Motor neuron (in vitro differentiated cells): ENCODE results near the gene CLDN6. TPM values are rescaled to one million over a fixed set of nuclear protein-coding genes. Genes with fewer than 3 reads are reported as not detected.

Experiments used
- ATAC-seq, 8 experiments: fragments of 200-7000 bp; cut with Tn5 transposase; replicated peaks in 6 of 8; 2 replicates each; pipeline ENCODE4 v1.8.0; 2021; ENCODE audit warnings: mild to moderate bottlenecking in 8 of 8, moderate library complexity in 8 of 8
- H3K27ac ChIP-seq, 2 donors: fragments of 250-450 bp; sonication (Bioruptor Pico); 2 replicates each; pipeline ENCODE4 v1.9.0; 2021; ENCODE audit warnings: antibody characterized with exemption in 2 of 2, mild to moderate bottlenecking in 2 of 2, moderate library complexity in 1 of 2
- H3K4me1 ChIP-seq, 2 donors: fragments of 250-450 bp; sonication (Bioruptor Pico); replicated peaks in 1 of 2; 2 replicates each; pipeline ENCODE4 v1.6.1; 2021; ENCODE audit warnings: antibody characterized with exemption in 2 of 2, mild to moderate bottlenecking in 2 of 2, moderate library complexity in 1 of 2
- H3K4me3 ChIP-seq, 5 donors: fragments of 250-450 bp; sonication (Bioruptor Pico); 2 replicates each; pipeline ENCODE4 v1.9.0; 2021; ENCODE audit warnings: antibody characterized with exemption in 5 of 5, mild to moderate bottlenecking in 5 of 5, moderate library complexity in 4 of 5
- WGBS, 10 experiments: fragments of 450-650 bp; shearing (Covaris generic); methylation state at CpG; one replicate each; pipeline ENCODE4 v1.0.0; 2022; 5-methylcytosine and 5-hydroxymethylcytosine counted together
- in situ Hi-C, 9 experiments: fragments of 400-800 bp; cut with MboI; loops; one replicate each; pipeline ENCODE4 v1.15.0; 2021; ENCODE audit warnings: low sequenced_read_pairs in 9 of 9, low pct_unique_long_range_greater_than_20kb in 2 of 9; ENCODE audit not compliant: unreplicated experiment in 9 of 9
- total RNA-seq, 8 experiments: library from RNA; unstranded; fragments of 300-600 nt; gene quantifications; 2 replicates each; pipeline versions ENCODE4 v1.2.3 to v1.2.4, GENCODE V29; 2022

CLDN6 gene
- total RNA-seq, 8 experiments from 2014 or later: 0.27 to 6.0 (median 1.3) TPM

GRCh38 chr16:3046641-3047386, 28.8 kb upstream of the CLDN6 start:
- Histone ChIP-seq H3K4me1 (peaks cover 8 to 9% of the 10 kb centered on the region in 2 donors), H3K4me3 (peak overlapping the region in 1 of 5 donors; percentile 36), H3K27ac (no peak overlapping the region)
- WGBS, 10 experiments: 4% methylated on average over 5 of the region's 54 CpGs; no CpG with 5 or more reads in 9 of the 10 experiments
- peak in 6 of 8 experiments; percentile 5 to 15 (median 12) for ATAC-seq
- in situ Hi-C loops: loop anchor here in 1 of 9 experiments (25.0 kb wide), 1 partner anchor 90 kb away; the partner anchor contains the start of gene ZNF213

GRCh38 chr16:3045758-3046640, 28.0 kb upstream of the CLDN6 start, which contains the start of gene MMP25:
Gene MMP25, plus strand, starts transcription at chr16:3046561. Its CDS starts 357 bp downstream, at chr16:3046918.
- Histone ChIP-seq H3K27ac (no peak within 1 kb of the TSS), H3K4me1 (peaks cover 8 to 9% of the 10 kb centered on the region in 2 donors), H3K4me3 (peak within 1 kb of the TSS in 4 of 5 donors; percentile 12 to 36 (median 18))
- 0% methylated on average over 1 to 2 of the region's 86 CpGs; no CpG with 5 or more reads in 8 of the 10 experiments for WGBS, 10 experiments
- peak; percentile 51 to 68 (median 62) for ATAC-seq
- in situ Hi-C loops: loop anchor here in 1 of 9 experiments (25.0 kb wide), 1 partner anchor 91 kb away; the partner anchor contains the start of gene ZNF213

- ATAC-seq: no peak
- no peak overlapping the region for H3K4me3 ChIP-seq
Observed at GRCh38 chr16:3044708-3045107, 26.7 kb upstream of the CLDN6 start.

GRCh38 chr16:3042376-3042775, 24.4 kb upstream of the CLDN6 start:
- H3K4me1 ChIP-seq: peaks cover 8 to 9% of the 10 kb centered on the region in 2 donors
- WGBS, 10 experiments: 19 to 100% (median 64%) methylated on average over 1 to 3 of the region's 3 CpGs; no CpG with 5 or more reads in 1 of the 10 experiments
- H3K27ac ChIP-seq: no peak overlapping the region
- in situ Hi-C loops: loop anchor here in 1 of 9 experiments (25.0 kb wide), 1 partner anchor 95 kb away; the partner anchor contains the start of gene ZNF213
- H3K4me3 ChIP-seq: no peak overlapping the region
- ATAC-seq: no peak

More at GRCh38 chr16:3044708-3045107, 26.7 kb upstream of the CLDN6 start:
- Histone ChIP-seq H3K27ac (no peak overlapping the region), H3K4me1 (peaks cover 8 to 9% of the 10 kb centered on the region in 2 donors)
- 77 to 100% (median 93%) methylated on average over 1 to 6 of the region's 6 CpGs; no CpG with 5 or more reads in 2 of the 10 experiments for WGBS, 10 experiments
- in situ Hi-C loops: loop anchor here in 1 of 9 experiments (25.0 kb wide), 1 partner anchor 93 kb away; the partner anchor contains the start of gene ZNF213

- no peak for ATAC-seq
- Histone ChIP-seq H3K27ac (no peak overlapping the region), H3K4me1 (no peaks in the 10 kb centered on the region), H3K4me3 (no peak overlapping the region)
- WGBS, 10 experiments: 60 to 83% (median 75%) methylated on average over 1 to 4 of the region's 5 CpGs; no CpG with 5 or more reads in 6 of the 10 experiments
- in situ Hi-C loops: loop anchor here in 1 of 9 experiments (25.0 kb wide), 1 partner anchor 98 kb away; the partner anchor contains the start of gene ZNF213
Observed at GRCh38 chr16:3038896-3039295, 20.9 kb upstream of the CLDN6 start.

GRCh38 chr16:3038256-3038655, 20.3 kb upstream of the CLDN6 start:
- H3K4me3 ChIP-seq: no peak overlapping the region
- in situ Hi-C loops: loop anchor here in 1 of 9 experiments (25.0 kb wide), 1 partner anchor 99 kb away; the partner anchor contains the start of gene ZNF213
- H3K4me1 ChIP-seq: no peaks in the 10 kb centered on the region
- 8 to 50% methylated on average over 1 to 2 of the region's 11 CpGs; no CpG with 5 or more reads in 8 of the 10 experiments for WGBS, 10 experiments
- no peak overlapping the region for H3K27ac ChIP-seq
- ATAC-seq: peak in 4 of 8 experiments; percentile 12 to 32 (median 22)

GRCh38 chr16:3036726-3037315, 18.8 kb upstream of the CLDN6 start, which contains the start of gene BICDL2:
Gene BICDL2, minus strand, starts transcription at chr16:3036944. Its CDS starts 1,448 bp downstream, at chr16:3035496.
- H3K4me3 ChIP-seq: no peak within 1 kb of the TSS
- in situ Hi-C loops: loop anchor here in 1 of 9 experiments (25.0 kb wide), 1 partner anchor 100 kb away; the partner anchor contains the start of gene ZNF213
- peak in 2 of 8 experiments; percentile 7 to 9 for ATAC-seq
- H3K27ac ChIP-seq: no peak within 1 kb of the TSS
- WGBS, 10 experiments: 10 to 100% (median 51%) methylated on average over 1 to 6 of the region's 44 CpGs; no CpG with 5 or more reads in 4 of the 10 experiments
- H3K4me1 ChIP-seq: no peaks in the 10 kb centered on the region

- 10% methylated on average over 2 of the region's 40 CpGs; no CpG with 5 or more reads in 9 of the 10 experiments for WGBS, 10 experiments
- ATAC-seq: peak in 6 of 8 experiments; percentile 10 to 23 (median 16)
- H3K4me1 ChIP-seq: no peaks in the 10 kb centered on the region
- H3K4me3 ChIP-seq: no peak overlapping the region
- H3K27ac ChIP-seq: no peak overlapping the region
- in situ Hi-C loops: loop anchor here in 1 of 9 experiments (25.0 kb wide), 1 partner anchor 101 kb away; the partner anchor contains the start of gene ZNF213
Observed at GRCh38 chr16:3035972-3036725, 18.2 kb upstream of the CLDN6 start.

- in situ Hi-C loops: loop anchor here in 1 of 9 experiments (25.0 kb wide), 1 partner anchor 102 kb away; the partner anchor contains the start of gene ZNF213
- no peak overlapping the region for H3K4me3 ChIP-seq
- H3K27ac ChIP-seq: no peak overlapping the region
- ATAC-seq: no peak
- WGBS, 10 experiments: 20 to 100% (median 60%) methylated on average over 1 to 11 of the region's 19 CpGs; no CpG with 5 or more reads in 5 of the 10 experiments
- no peaks in the 10 kb centered on the region for H3K4me1 ChIP-seq
Observed at GRCh38 chr16:3035289-3035971, 17.4 kb upstream of the CLDN6 start.

GRCh38 chr16:3032624-3033023, 14.6 kb upstream of the CLDN6 start:
- in situ Hi-C loops: loop anchor here in 1 of 9 experiments (25.0 kb wide), 1 partner anchor 105 kb away; the partner anchor contains the start of gene ZNF213
- ATAC-seq: no peak
- 0 to 90% (median 31%) methylated on average over 1 to 4 of the region's 7 CpGs; no CpG with 5 or more reads in 3 of the 10 experiments for WGBS, 10 experiments
- Histone ChIP-seq H3K4me3 (no peak overlapping the region), H3K4me1 (peaks cover 3 to 9% of the 10 kb centered on the region in 2 donors), H3K27ac (no peak overlapping the region)
